Astrocyte (in vitro differentiated cells and primary cell): Measurements from ENCODE around the gene TMPRSS3. TPM values are rescaled to one million over a fixed set of nuclear protein-coding genes. Genes with fewer than 3 reads are reported as not detected.

Source experiments
- DNase-seq: peaks from one replicate; pipeline ENCODE4 v3.0.0-alpha.2; 2010; ENCODE audit warnings: low read depth
- FAIRE-seq: peaks from 2 replicates; lab custom pipeline; 2011; peaks lifted over from hg19 to GRCh38; lab: Jason Lieb, UNC
- H2AFZ ChIP-seq: 2 replicates; pipeline ENCODE4 v1.6.0; 2012; ENCODE audit warnings: low read depth, low read length, inconsistent platforms
- H3K27ac ChIP-seq: 2 replicates; pipeline ENCODE4 v1.5.1; 2011; ENCODE audit warnings: low read depth, low read length, inconsistent platforms
- H3K27me3 ChIP-seq: 2 replicates; pipeline ENCODE4 v1.6.0; 2011; ENCODE audit warnings: low read length, inconsistent platforms; ENCODE audit not compliant: insufficient read depth
- H3K36me3 ChIP-seq: 2 replicates; pipeline ENCODE4 v1.5.1; 2011; ENCODE audit warnings: low read length, inconsistent platforms; ENCODE audit not compliant: insufficient read depth
- H3K4me1 ChIP-seq: 2 replicates; pipeline ENCODE4 v1.5.1; 2011; ENCODE audit warnings: low read length, inconsistent platforms; ENCODE audit not compliant: insufficient read depth
- H3K4me2 ChIP-seq: 2 replicates; pipeline ENCODE4 v1.6.0; 2012; ENCODE audit warnings: low read length, inconsistent platforms
- H3K4me3 ChIP-seq: 2 replicates; pipeline ENCODE4 v1.5.1; 2011; ENCODE audit warnings: low read depth, mild to moderate bottlenecking, low read length, inconsistent platforms; ENCODE audit not compliant: insufficient read depth
- H3K79me2 ChIP-seq: 2 replicates; pipeline ENCODE4 v1.6.0; 2012; ENCODE audit warnings: mild to moderate bottlenecking, low read length, inconsistent platforms; ENCODE audit not compliant: insufficient read depth
- H3K9ac ChIP-seq: 2 replicates; pipeline ENCODE4 v1.6.0; 2012; ENCODE audit warnings: mild to moderate bottlenecking, low read length, inconsistent platforms
- H3K9me3 ChIP-seq: 2 replicates; pipeline ENCODE4 v1.5.1; 2012; ENCODE audit warnings: low read depth, mild to moderate bottlenecking, low read length, inconsistent platforms; ENCODE audit not compliant: insufficient read depth
- H4K20me1 ChIP-seq: 2 replicates; pipeline ENCODE4 v1.6.0; 2012; ENCODE audit warnings: low read length, inconsistent platforms; ENCODE audit not compliant: insufficient read depth
- H3K27ac Mint-ChIP-seq: one replicate; pipeline ENCODE4 v1.8.0; 2021; ENCODE audit warnings: mild to moderate bottlenecking, mixed read lengths; ENCODE audit not compliant: unreplicated experiment
- H3K27me3 Mint-ChIP-seq: one replicate; pipeline ENCODE4 v1.8.0; 2021; ENCODE audit warnings: low read depth, mixed read lengths; ENCODE audit not compliant: unreplicated experiment
- H3K36me3 Mint-ChIP-seq: one replicate; pipeline ENCODE4 v1.8.0; 2021; ENCODE audit warnings: low read depth, mixed read lengths; ENCODE audit not compliant: unreplicated experiment
- H3K4me1 Mint-ChIP-seq: one replicate; pipeline ENCODE4 v1.8.0; 2021; ENCODE audit warnings: low read depth, mixed read lengths; ENCODE audit not compliant: unreplicated experiment
- H3K4me3 Mint-ChIP-seq: one replicate; pipeline ENCODE4 v1.8.0; 2021; ENCODE audit warnings: mild to moderate bottlenecking, moderate library complexity, mixed read lengths; ENCODE audit not compliant: unreplicated experiment
- H3K9me3 Mint-ChIP-seq: one replicate; pipeline ENCODE4 v1.8.0; 2021; ENCODE audit warnings: mild to moderate bottlenecking, mixed read lengths; ENCODE audit not compliant: unreplicated experiment
- EZH2 ChIP-seq: IDR thresholded peaks from 2 replicates; pipeline ENCODE4 v1.6.1; 2012; ENCODE audit warnings: mild to moderate bottlenecking, low read length, inconsistent platforms; ENCODE audit not compliant: insufficient read depth
- total RNA-seq: library from RNA; stranded (reverse); gene quantifications from 2 replicates; pipeline ENCODE4 v1.2.1, GENCODE V29; 2021
- TF ChIP-seq, protein P1 (sequence below): IDR thresholded peaks from 2 replicates; pipeline ENCODE4 v1.5.1; 2011; ENCODE audit warnings: low read depth, mild to moderate bottlenecking, inconsistent platforms, low read length, moderate library complexity; ENCODE audit not compliant: insufficient read depth

The TMPRSS3 gene
- total RNA-seq, 1 donor from 2014 or later: not detected

DNA sequence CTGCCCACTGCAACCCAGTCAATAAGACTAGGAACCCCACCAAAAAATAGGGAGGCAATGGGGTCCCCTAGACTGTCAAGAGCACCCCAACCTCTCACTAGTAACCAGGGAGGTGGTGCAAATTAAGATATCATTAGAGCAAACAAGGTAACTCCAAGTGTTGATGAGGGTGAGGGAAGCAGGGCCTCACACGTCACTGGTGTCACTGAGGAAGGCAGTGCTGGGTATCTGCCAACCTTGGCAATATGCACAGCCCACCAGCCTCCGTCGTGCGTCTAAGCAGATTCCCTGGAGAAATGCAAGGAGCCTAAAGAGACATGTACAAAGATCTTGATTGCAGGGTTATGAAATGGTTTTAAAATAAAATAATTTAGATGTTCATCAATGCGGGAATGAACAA, 11.6 kb upstream of the TMPRSS3 start:
- no peak overlapping the region for H3K4me3 Mint-ChIP-seq
- H3K27me3 Mint-ChIP-seq: peaks cover 11% of the 10 kb centered on the region

DNA sequence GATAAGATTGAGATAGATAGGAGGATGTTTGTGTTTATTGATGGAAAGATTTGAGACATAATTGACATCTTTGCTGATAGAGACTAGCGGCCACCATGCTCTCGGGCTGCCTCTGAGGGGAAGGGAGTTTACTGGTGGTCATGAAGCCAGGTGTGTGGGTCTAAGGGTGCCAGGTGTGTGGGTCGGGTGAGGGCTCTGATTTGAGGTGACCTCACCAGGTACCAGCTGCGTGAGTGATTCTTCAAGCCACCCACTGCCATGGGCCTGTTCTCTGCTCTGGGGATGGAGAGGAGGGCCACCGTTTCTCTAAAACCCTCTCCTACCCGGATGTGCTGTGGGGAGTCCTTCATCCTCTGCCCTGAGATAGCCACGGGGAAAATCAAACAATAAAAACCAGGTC, 11.0 kb upstream of the TMPRSS3 start:
- no peak overlapping the region for H3K4me3 ChIP-seq
- no peak overlapping the region for H3K4me2 ChIP-seq
- no peak overlapping the region for H3K27ac ChIP-seq
- Mint-ChIP-seq H3K27ac (no peak overlapping the region), H3K4me3 (no peak overlapping the region), H3K36me3 (no peaks in the 10 kb centered on the region), H3K4me1 (peaks cover 2% of the 10 kb centered on the region), H3K27me3 (peaks cover 11% of the 10 kb centered on the region), H3K9me3 (peaks cover 1% of the 10 kb centered on the region)
- H3K4me1 ChIP-seq: no peaks in the 10 kb centered on the region
- H3K9me3 ChIP-seq: peaks cover 2% of the 10 kb centered on the region
- H3K27me3 ChIP-seq: peaks cover 2% of the 10 kb centered on the region
- FAIRE-seq (no peak), DNase-seq (no peak)
- TF ChIP-seq, protein P1, sequence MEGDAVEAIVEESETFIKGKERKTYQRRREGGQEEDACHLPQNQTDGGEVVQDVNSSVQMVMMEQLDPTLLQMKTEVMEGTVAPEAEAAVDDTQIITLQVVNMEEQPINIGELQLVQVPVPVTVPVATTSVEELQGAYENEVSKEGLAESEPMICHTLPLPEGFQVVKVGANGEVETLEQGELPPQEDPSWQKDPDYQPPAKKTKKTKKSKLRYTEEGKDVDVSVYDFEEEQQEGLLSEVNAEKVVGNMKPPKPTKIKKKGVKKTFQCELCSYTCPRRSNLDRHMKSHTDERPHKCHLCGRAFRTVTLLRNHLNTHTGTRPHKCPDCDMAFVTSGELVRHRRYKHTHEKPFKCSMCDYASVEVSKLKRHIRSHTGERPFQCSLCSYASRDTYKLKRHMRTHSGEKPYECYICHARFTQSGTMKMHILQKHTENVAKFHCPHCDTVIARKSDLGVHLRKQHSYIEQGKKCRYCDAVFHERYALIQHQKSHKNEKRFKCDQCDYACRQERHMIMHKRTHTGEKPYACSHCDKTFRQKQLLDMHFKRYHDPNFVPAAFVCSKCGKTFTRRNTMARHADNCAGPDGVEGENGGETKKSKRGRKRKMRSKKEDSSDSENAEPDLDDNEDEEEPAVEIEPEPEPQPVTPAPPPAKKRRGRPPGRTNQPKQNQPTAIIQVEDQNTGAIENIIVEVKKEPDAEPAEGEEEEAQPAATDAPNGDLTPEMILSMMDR: no peak
- no peak for TF ChIP-seq EZH2
- H4K20me1 ChIP-seq: no peaks in the 10 kb centered on the region
- no peak overlapping the region for H2AFZ ChIP-seq
- no peaks in the 10 kb centered on the region for H3K79me2 ChIP-seq
- H3K9ac ChIP-seq: no peak overlapping the region
- no peaks in the 10 kb centered on the region for H3K36me3 ChIP-seq

More for the DNA sequence above, 11.6 kb upstream of the TMPRSS3 start:
- Histone ChIP-seq H3K79me2 (no peaks in the 10 kb centered on the region), H2AFZ (no peak overlapping the region), H3K4me2 (no peak overlapping the region), H3K4me1 (no peaks in the 10 kb centered on the region), H3K9me3 (no peaks in the 10 kb centered on the region), H3K36me3 (no peaks in the 10 kb centered on the region), H4K20me1 (no peaks in the 10 kb centered on the region), H3K27me3 (peaks cover 2% of the 10 kb centered on the region), H3K9ac (no peak overlapping the region), H3K4me3 (no peak overlapping the region), H3K27ac (no peak overlapping the region)
- DNase-seq: no peak
- H3K27ac Mint-ChIP-seq: no peak overlapping the region
- no peak for FAIRE-seq
- peaks cover 1% of the 10 kb centered on the region for H3K9me3 Mint-ChIP-seq
- H3K36me3 Mint-ChIP-seq: no peaks in the 10 kb centered on the region
- H3K4me1 Mint-ChIP-seq: peaks cover 3% of the 10 kb centered on the region
- TF ChIP-seq EZH2: no peak
- TF ChIP-seq, protein P1: no peak

DNA sequence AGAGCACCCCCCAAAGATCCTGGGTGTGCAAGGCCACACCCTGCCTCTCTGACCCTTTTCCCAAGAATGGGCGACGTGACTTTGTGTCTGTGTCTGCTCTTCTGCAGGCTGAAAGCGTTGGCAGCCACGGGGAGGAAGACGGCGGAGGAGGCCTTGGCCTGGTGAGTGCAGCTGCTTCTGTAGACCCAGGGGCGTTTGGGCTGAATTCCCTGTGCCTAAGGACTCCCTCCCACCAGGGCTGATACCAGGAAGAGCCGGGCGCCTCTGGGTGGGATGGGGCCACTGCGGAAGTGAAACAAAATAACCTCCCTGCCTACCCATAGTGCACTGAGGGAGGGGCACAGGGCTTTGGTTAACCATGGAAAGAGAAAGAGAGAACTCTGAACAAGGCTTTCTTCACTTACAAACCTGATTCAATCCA, 10.4 kb upstream of the TMPRSS3 start:
- no peak overlapping the region for H2AFZ ChIP-seq
- H3K36me3 ChIP-seq: no peaks in the 10 kb centered on the region
- H3K36me3 Mint-ChIP-seq: no peaks in the 10 kb centered on the region
- no peak for TF ChIP-seq EZH2
- TF ChIP-seq, protein P1: no peak
- H3K4me1 ChIP-seq: no peaks in the 10 kb centered on the region
- H3K4me1 Mint-ChIP-seq: peaks cover 2% of the 10 kb centered on the region
- FAIRE-seq (no peak), DNase-seq (no peak)
- H3K9me3 ChIP-seq: peaks cover 2% of the 10 kb centered on the region
- no peaks in the 10 kb centered on the region for H4K20me1 ChIP-seq
- no peak overlapping the region for H3K27ac Mint-ChIP-seq
- no peak overlapping the region for H3K27ac ChIP-seq
- H3K4me3 Mint-ChIP-seq: no peak overlapping the region
- H3K27me3 Mint-ChIP-seq: peaks cover 11% of the 10 kb centered on the region
- H3K79me2 ChIP-seq: no peaks in the 10 kb centered on the region
- H3K9me3 Mint-ChIP-seq: peaks cover 1% of the 10 kb centered on the region
- H3K4me2 ChIP-seq: no peak overlapping the region
- no peak overlapping the region for H3K4me3 ChIP-seq
- H3K9ac ChIP-seq: no peak overlapping the region
- peaks cover 2% of the 10 kb centered on the region for H3K27me3 ChIP-seq
